ENCODE measurements around the gene IL24.

- TF ChIP-seq CREB1 (IDR thresholded peaks at IDR 0.05; ENCODE audit: low read depth) (no peak), EP300 (IDR thresholded peaks at IDR 0.05; ENCODE audit: borderline replicate concordance) (no peak), YY1 (IDR thresholded peaks at IDR 0.05; ENCODE audit: low read depth) (no peak), MAX (IDR thresholded peaks at IDR 0.05) (no peak), REST (IDR thresholded peaks at IDR 0.05; ENCODE audit: low read depth) (no peak), EGR1 (IDR thresholded peaks at IDR 0.05) (no peak), TCF12 (IDR thresholded peaks at IDR 0.05; ENCODE audit: low read depth) (no peak), FOXM1 (IDR thresholded peaks at IDR 0.05; ENCODE audit: borderline replicate concordance, low read depth) (no peak), TEAD4 (IDR thresholded peaks at IDR 0.05) (no peak), TAF1 (IDR thresholded peaks at IDR 0.05; ENCODE audit: low read depth) (no peak), CEBPB (IDR thresholded peaks at IDR 0.05) (no peak), USF1 (IDR thresholded peaks at IDR 0.05) (no peak), ZBTB7A (IDR thresholded peaks at IDR 0.05; ENCODE audit: low read depth) (no peak)
These were observed 4.7 kb downstream of the IL24 start for GRCh38 chr1:206901944-206902343.

Data from Ishikawa (cell line).